Body of pancreas (tissue), 4 donors: ENCODE results near the gene OTP. TPM values are rescaled to one million over a fixed set of nuclear protein-coding genes. Genes with fewer than 3 reads are reported as not detected.
A peak's percentile ranks its signal among the peaks of the same experiment; 100 is the strongest.

ENCODE experiments used
- ATAC-seq: fragments of 150-250 bp; one replicate; pipeline ENCODE4 v1.9.1; 2016
- DNase-seq, 4 donors: peaks; one replicate each; pipeline ENCODE4 v3.0.0-alpha.2; 2019
- H3K27ac ChIP-seq, 4 donors: fragments of 200-600 bp; sonication (generic); 1 replicate in 3 of 4; 2 replicates in 1 of 4; pipeline versions ENCODE4 v1.5.1 to v1.6.1; 2016 to 2019; ENCODE audit warnings: mild to moderate bottlenecking in 1 of 4, mixed read lengths in 1 of 4, moderate library complexity in 1 of 4
- H3K27me3 ChIP-seq, 2 donors: fragments of 200-600 bp; sonication (generic); one replicate each; pipeline ENCODE4 v1.6.0; 2016; ENCODE audit warnings: mild to moderate bottlenecking in 1 of 2
- H3K36me3 ChIP-seq, 2 donors: fragments of 200-600 bp; sonication (generic); replicated peaks in 1 of 2; 2 replicates each; pipeline ENCODE4 v1.5.1; 2016; ENCODE audit warnings: low read depth in 2 of 2; ENCODE audit not compliant: insufficient read depth in 1 of 2
- H3K4me1 ChIP-seq: fragments of 200-600 bp; sonication (generic); one replicate; pipeline ENCODE4 v1.6.0; 2016
- H3K4me3 ChIP-seq, 2 donors: fragments of 200-600 bp; sonication (generic); 1 replicate in 1 of 2; 2 replicates in 1 of 2; pipeline ENCODE4 v1.5.1; 2016 to 2019
- H3K9me3 ChIP-seq, 3 donors: fragments of 200-600 bp; sonication (generic); 1 replicate in 2 of 3; 2 replicates in 1 of 3; pipeline ENCODE4 v1.5.1; 2016
- POLR2A ChIP-seq, 3 donors: fragments of 450-650 bp; IDR thresholded peaks; one replicate each; pipeline ENCODE4 v1.6.1; 2016; ENCODE audit warnings: antibody characterized with exemption in 3 of 3, mild to moderate bottlenecking in 2 of 3
- WGBS, 2 donors: methylation state at CpG; one replicate each; pipeline ENCODE4 v1.1.5; 2017; 5-methylcytosine and 5-hydroxymethylcytosine counted together
- intact Hi-C: fragments of 100-400 bp; cut with DNase I; formaldehyde crosslinking; loops from one replicate; pipeline ENCODE4 v1.15.1; 2023
- total RNA-seq, 2 donors: library from RNA; depleted of rRNA; stranded (reverse); fragments of >200 nt; gene quantifications; one replicate each; pipeline ENCODE4 v1.1.0, GENCODE V29; 2016
- TF ChIP-seq, protein P1 (sequence below), 7 experiments: fragments of 450-650 bp in 4 of 7; fragments of 200-600 bp in 3 of 7; sonication (generic) in 3 of 7; IDR thresholded peaks; one replicate each; pipeline ENCODE4 v1.5.1; 2016 to 2019; ENCODE audit warnings: antibody characterized with exemption in 7 of 7

The OTP gene
- total RNA-seq, 2 donors from 2014 or later, result not detected

DNA sequence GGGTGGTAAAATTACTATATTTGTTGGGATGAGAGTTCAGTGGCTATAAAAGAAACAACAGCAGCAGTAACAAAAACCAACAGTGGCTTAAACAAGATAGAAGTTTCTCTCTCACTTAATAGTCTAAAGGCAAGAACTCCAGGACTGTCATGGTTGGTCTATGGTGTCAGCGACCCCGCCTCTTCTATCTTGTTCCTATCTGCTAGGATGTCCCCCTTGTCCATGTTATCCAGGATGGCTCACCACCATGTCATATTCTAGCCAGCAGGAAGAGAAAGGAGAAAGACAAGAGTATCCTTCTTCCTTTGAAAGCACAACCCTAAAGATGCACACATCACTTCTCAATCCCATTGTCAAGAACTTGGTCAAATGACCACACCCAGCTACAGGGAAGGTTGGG lies 11.3 kb upstream of the OTP start:
- 84 to 87% methylated on average over 2 of the region's 2 CpGs for WGBS, 2 donors
- Histone ChIP-seq H3K27ac (no peak overlapping the region), H3K27me3 (peaks cover 0 to 6% of the 10 kb centered on the region in 2 donors), H3K4me1 (peaks cover 9% of the 10 kb centered on the region), H3K36me3 (no peaks in the 10 kb centered on the region), H3K4me3 (no peak overlapping the region), H3K9me3 (no peaks in the 10 kb centered on the region)
- no peak for TF ChIP-seq POLR2A (IDR thresholded peaks at IDR 0.05)
- TF ChIP-seq, protein P1, sequence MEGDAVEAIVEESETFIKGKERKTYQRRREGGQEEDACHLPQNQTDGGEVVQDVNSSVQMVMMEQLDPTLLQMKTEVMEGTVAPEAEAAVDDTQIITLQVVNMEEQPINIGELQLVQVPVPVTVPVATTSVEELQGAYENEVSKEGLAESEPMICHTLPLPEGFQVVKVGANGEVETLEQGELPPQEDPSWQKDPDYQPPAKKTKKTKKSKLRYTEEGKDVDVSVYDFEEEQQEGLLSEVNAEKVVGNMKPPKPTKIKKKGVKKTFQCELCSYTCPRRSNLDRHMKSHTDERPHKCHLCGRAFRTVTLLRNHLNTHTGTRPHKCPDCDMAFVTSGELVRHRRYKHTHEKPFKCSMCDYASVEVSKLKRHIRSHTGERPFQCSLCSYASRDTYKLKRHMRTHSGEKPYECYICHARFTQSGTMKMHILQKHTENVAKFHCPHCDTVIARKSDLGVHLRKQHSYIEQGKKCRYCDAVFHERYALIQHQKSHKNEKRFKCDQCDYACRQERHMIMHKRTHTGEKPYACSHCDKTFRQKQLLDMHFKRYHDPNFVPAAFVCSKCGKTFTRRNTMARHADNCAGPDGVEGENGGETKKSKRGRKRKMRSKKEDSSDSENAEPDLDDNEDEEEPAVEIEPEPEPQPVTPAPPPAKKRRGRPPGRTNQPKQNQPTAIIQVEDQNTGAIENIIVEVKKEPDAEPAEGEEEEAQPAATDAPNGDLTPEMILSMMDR (IDR thresholded peaks at IDR 0.05), result no peak
- DNase-seq, result no peak
- intact Hi-C loops, result no loop called here
- ATAC-seq, result no peak

DNA sequence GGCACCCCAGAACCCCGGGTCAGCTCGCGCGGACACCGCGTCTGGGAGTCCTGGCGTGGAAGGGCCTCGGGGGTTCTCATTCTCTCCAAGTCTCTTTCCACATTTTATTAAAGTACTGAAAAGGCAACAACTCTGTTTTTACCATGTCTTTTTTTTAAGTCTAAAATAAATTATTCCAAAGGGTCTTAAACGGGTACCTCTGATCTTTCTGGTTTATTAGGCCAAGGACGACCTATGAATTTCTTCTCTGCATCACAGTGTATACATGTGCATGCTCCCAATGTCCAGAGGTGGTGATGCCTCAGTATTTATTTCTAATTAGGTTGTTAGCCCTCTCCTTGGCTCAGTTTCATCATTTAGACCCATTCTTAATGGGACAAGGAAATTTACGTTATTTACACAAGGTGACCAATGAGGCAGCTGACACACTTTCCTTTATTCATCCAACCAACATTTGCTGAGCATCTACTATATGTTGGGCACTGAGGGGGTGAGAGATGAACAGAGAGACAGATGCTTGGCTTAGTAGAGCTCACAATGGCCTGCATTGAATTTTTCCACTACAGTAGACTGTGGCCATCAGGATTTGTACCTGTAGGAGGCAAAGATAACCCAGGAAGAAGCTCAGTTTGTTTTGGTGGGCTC lies 7.6 kb upstream of the OTP start:
- H3K36me3 ChIP-seq, result no peaks in the 10 kb centered on the region
- ATAC-seq (no peak), DNase-seq (no peak)
- TF ChIP-seq POLR2A (IDR thresholded peaks at IDR 0.05), result no peak
- TF ChIP-seq, protein P1 (IDR thresholded peaks at IDR 0.05), result no peak
- H3K9me3 ChIP-seq, result peaks cover 0 to 5% (median 0%) of the 10 kb centered on the region in 3 donors
- H3K4me1 ChIP-seq, result peaks cover 16% of the 10 kb centered on the region
- WGBS, 2 donors, result 47 to 58% methylated on average over 11 of the region's 11 CpGs
- no peak overlapping the region for H3K4me3 ChIP-seq
- no peak overlapping the region for H3K27ac ChIP-seq
- intact Hi-C loops, result no loop called here
- peaks cover 5 to 39% of the 10 kb centered on the region in 2 donors for H3K27me3 ChIP-seq

DNA sequence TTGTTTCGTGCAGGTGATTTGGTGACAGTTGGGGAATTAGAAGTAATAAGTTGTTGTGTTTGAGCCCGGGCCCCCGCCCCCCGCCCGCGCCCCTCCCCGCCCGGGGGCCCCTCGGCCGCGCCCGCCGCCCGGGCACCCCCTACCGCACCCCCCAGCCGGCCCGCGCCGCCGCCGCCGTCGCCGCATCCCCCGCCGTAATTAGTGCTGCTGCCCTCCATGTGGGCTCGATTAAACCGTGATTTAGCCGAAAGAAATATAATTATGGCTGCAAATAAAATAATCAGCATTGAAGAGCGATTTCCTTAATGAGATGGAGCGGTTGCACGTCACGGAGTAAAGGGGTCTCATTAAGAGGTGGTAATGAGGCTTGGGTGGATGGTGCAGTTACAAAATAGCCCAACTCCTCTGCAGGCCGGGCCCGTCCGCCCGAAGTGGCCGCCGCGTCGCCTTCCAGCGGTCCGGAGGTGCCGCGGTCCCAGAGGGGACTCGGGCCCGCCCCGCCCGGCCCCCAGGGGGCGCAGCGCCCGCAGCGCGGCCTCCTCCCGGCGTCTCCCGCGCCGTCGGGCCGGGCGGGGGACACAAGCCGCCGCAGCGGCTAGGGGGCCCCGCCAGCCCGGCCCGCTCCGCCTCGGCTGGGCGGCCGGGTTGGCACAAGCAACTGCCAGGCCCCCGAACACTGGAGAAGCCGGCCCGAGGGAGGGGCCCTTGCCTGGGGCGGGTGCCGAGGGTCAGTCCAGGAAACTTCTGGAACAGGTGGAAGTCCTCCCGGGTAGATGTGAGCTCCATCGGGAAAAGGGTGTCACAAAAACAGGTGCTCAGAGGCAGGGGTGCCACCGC lies 6.9 kb upstream of the OTP start:
- H3K4me3 ChIP-seq, result no peak overlapping the region

DNA sequence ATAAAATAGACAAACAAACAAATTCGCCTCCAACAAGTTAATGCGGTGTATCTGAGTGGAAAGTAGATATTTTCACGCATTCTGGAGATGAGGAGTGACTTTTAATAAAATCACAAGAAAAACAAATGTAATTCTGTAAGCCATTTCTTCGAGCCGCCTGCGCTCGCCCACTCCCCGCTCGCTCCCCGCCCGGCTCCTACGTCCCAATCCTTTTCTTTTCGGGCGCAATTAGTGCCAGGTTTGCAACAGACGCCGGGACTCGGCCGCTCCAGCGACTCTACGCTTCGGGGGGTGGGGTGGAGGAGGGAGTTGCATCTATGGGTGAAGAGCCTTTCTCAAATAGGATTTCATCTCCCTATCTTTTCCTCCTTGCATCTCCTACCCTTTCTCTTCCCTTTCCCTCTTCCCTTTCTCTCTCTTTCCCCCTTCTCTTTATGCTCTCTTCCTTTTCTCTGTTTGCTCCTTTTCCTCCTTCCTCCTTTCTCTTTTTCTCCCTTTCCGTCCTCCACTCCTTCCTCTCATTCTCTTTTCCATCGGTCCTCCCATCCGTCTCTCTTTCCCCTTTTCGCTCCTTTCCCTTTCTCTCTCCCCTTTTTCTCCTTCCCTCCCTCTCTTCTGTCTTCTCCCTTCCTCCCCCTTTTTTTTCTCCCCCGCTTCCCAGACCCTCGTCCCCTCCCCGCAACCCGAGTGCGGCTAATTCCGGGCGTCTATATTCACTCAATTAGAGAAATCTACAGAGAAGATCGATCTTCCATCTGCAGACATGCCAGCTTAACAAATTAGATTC lies 6.1 kb upstream of the OTP start:
- H3K4me3 ChIP-seq, result no peak overlapping the region
- DNase-seq, result no peak

More for the DNA sequence above, 6.9 kb upstream of the OTP start:
- Histone ChIP-seq H3K27me3 (peaks cover 5 to 46% of the 10 kb centered on the region in 2 donors), H3K27ac (no peak overlapping the region), H3K9me3 (peaks cover 0 to 10% (median 0%) of the 10 kb centered on the region in 3 donors), H3K4me1 (peaks cover 16% of the 10 kb centered on the region), H3K36me3 (no peaks in the 10 kb centered on the region)
- TF ChIP-seq, protein P1 (IDR thresholded peaks at IDR 0.05), result peak in 6 of 7 experiments; percentile 14 to 67 (median 50)
- no peak for TF ChIP-seq POLR2A (IDR thresholded peaks at IDR 0.05)
- WGBS, 2 donors, result 1 to 5% methylated on average over 41 to 64 of the region's 80 CpGs
- intact Hi-C loops, result no loop called here
- ATAC-seq (peak; percentile 68), DNase-seq (peak; percentile 27 to 58 (median 36))

More for the DNA sequence above, 6.1 kb upstream of the OTP start:
- no peaks in the 10 kb centered on the region for H3K36me3 ChIP-seq
- ATAC-seq, result no peak
- intact Hi-C loops, result no loop called here
- H3K27me3 ChIP-seq, result peaks cover 5 to 53% of the 10 kb centered on the region in 2 donors
- H3K9me3 ChIP-seq, result peaks cover 0 to 10% (median 0%) of the 10 kb centered on the region in 3 donors
- no peak for TF ChIP-seq POLR2A (IDR thresholded peaks at IDR 0.05)
- TF ChIP-seq, protein P1 (IDR thresholded peaks at IDR 0.05), result no peak
- 11 to 19% methylated on average over 33 of the region's 33 CpGs for WGBS, 2 donors
- H3K27ac ChIP-seq, result no peak overlapping the region
- H3K4me1 ChIP-seq, result peaks cover 16% of the 10 kb centered on the region
